ENCODE measurements around the gene INMT.
A peak's percentile ranks its signal among the peaks of the same experiment; 100 is the strongest.

The INMT gene

DNA sequence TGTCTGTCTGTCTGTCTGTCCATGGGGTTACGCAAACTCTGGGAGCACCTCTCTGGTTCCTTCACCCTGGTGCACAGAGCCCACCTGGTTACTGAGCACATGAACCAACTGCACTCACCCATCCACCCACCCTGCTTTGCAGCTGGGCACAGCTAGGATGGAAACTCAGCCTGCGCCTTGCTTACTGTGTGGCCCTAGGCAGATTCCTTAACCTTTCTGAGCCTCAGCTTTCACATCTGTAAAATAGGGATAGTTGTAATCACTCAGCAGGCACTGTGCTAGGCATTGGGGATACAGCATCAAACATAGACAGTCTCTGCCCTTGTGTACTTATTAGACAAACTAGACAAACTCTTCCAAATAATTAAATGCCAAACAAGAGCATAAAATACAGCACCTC, 21.8 kb upstream of the INMT start:
- H3K79me1 ChIP-seq (ENCODE audit: low read length), result peaks cover 3% of the 10 kb centered on the region
- H3K9ac ChIP-seq (ENCODE audit: low read length), result no peak overlapping the region
- no peak overlapping the region for H4K91ac ChIP-seq (ENCODE audit: low read depth, low read length)
- no peak overlapping the region for H3K14ac ChIP-seq (ENCODE audit: low read length)
- H2AFZ ChIP-seq (ENCODE audit: insufficient read depth, low read length, poor library complexity), result no peak overlapping the region
- H3K4ac ChIP-seq (ENCODE audit: low read depth, low read length), result no peak overlapping the region
- H3K4me2 ChIP-seq (ENCODE audit: low read length), result no peak overlapping the region
- H4K12ac ChIP-seq (ENCODE audit: low read depth, low read length), result no peak overlapping the region
- H3K4me3 ChIP-seq (ENCODE audit: low read depth, low read length), result no peak overlapping the region
- no CpG with 5 or more reads among the region's 2 CpGs for WGBS (ENCODE audit: extremely low coverage, insufficient coverage, insufficient read length)
- no peak overlapping the region for H2BK12ac ChIP-seq (ENCODE audit: low read length)
- H2BK120ac ChIP-seq (ENCODE audit: insufficient read depth, low read length, poor library complexity), result no peak overlapping the region
- no peaks in the 10 kb centered on the region for H3K79me2 ChIP-seq (ENCODE audit: control insufficient read depth, insufficient read depth, low read length, poor library complexity)
- no peak overlapping the region for H3K18ac ChIP-seq (ENCODE audit: low read length)
- H3K36me3 ChIP-seq (ENCODE audit: control insufficient read depth in 1 of 2, insufficient read depth in 2 of 2, low read length in 2 of 2), result no peaks in the 10 kb centered on the region
- peaks cover 14 to 21% of the 10 kb centered on the region in 2 experiments for H3K4me1 ChIP-seq (ENCODE audit: control insufficient read depth in 1 of 2, insufficient read depth in 2 of 2, low read length in 2 of 2)
- H2AK5ac ChIP-seq (ENCODE audit: low read length), result no peak overlapping the region
- no peak overlapping the region for H2BK5ac ChIP-seq (ENCODE audit: low read depth, low read length, poor library complexity)
- no peak overlapping the region for H3K23ac ChIP-seq (ENCODE audit: low read length)
- H3K27ac ChIP-seq (ENCODE audit: low read depth, low read length), result no peak overlapping the region
- no peak overlapping the region for H4K8ac ChIP-seq (ENCODE audit: low read depth, low read length)
- no peaks in the 10 kb centered on the region for H3K27me3 ChIP-seq (ENCODE audit: insufficient read depth, low read length)
- no peak for DNase-seq
- peaks cover 3% of the 10 kb centered on the region for H3K9me3 ChIP-seq (ENCODE audit: insufficient read depth, low read depth, low read length)

GRCh38 chr7:30730996-30731395, 20.9 kb upstream of the INMT start:
- H3K18ac ChIP-seq (ENCODE audit: low read length), result no peak overlapping the region
- no peak overlapping the region for H3K23ac ChIP-seq (ENCODE audit: low read length)
- H2BK12ac ChIP-seq (ENCODE audit: low read length), result peak overlapping the region; percentile 20
- DNase-seq, result no peak
- no peaks in the 10 kb centered on the region for H3K27me3 ChIP-seq (ENCODE audit: insufficient read depth, low read length)
- H4K12ac ChIP-seq (ENCODE audit: low read depth, low read length), result no peak overlapping the region
- peak overlapping the region; percentile 19 for H3K4me2 ChIP-seq (ENCODE audit: low read length)
- no peak overlapping the region for H3K4me3 ChIP-seq (ENCODE audit: low read depth, low read length)
- H3K4ac ChIP-seq (ENCODE audit: low read depth, low read length), result no peak overlapping the region
- peaks cover 14 to 21% of the 10 kb centered on the region in 2 experiments for H3K4me1 ChIP-seq (ENCODE audit: control insufficient read depth in 1 of 2, insufficient read depth in 2 of 2, low read length in 2 of 2)
- H2AK5ac ChIP-seq (ENCODE audit: low read length), result no peak overlapping the region
- H2AFZ ChIP-seq (ENCODE audit: insufficient read depth, low read length, poor library complexity), result no peak overlapping the region
- H3K36me3 ChIP-seq (ENCODE audit: control insufficient read depth in 1 of 2, insufficient read depth in 2 of 2, low read length in 2 of 2), result no peaks in the 10 kb centered on the region
- no peaks in the 10 kb centered on the region for H3K79me2 ChIP-seq (ENCODE audit: control insufficient read depth, insufficient read depth, low read length, poor library complexity)
- H3K14ac ChIP-seq (ENCODE audit: low read length), result no peak overlapping the region
- no peak overlapping the region for H2BK120ac ChIP-seq (ENCODE audit: insufficient read depth, low read length, poor library complexity)
- no peak overlapping the region for H3K9ac ChIP-seq (ENCODE audit: low read length)
- H3K79me1 ChIP-seq (ENCODE audit: low read length), result peaks cover 3% of the 10 kb centered on the region
- WGBS (ENCODE audit: extremely low coverage, insufficient coverage, insufficient read length), result no CpG with 5 or more reads among the region's 4 CpGs
- H4K91ac ChIP-seq (ENCODE audit: low read depth, low read length), result peak overlapping the region; percentile 29
- H2BK5ac ChIP-seq (ENCODE audit: low read depth, low read length, poor library complexity), result no peak overlapping the region
- peaks cover 3% of the 10 kb centered on the region for H3K9me3 ChIP-seq (ENCODE audit: insufficient read depth, low read depth, low read length)
- H3K27ac ChIP-seq (ENCODE audit: low read depth, low read length), result peak overlapping the region; percentile 64
- H4K8ac ChIP-seq (ENCODE audit: low read depth, low read length), result no peak overlapping the region

DNA sequence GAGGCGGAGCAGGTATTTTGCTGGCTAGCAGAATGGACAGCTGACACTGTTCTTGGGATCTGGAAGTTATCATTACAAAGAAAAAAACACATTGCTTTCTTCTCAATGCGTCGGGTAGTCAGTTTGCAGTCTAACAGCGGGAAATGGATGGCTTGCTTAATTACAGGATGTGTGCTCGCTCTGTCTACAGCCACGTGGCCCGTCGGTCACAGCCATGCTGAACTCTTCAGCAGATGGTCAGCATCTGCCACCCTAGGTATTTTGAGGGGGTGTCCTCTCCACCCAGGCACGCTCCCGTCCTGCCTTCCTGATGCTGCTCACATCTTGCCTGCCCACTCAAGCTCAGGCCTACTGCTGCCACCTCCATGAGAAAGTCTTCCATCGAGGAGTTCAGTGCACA, 20.4 kb upstream of the INMT start:
- Histone ChIP-seq H3K4me2 (ENCODE audit: low read length) (peak overlapping the region; percentile 19), H3K14ac (ENCODE audit: low read length) (no peak overlapping the region), H3K79me1 (ENCODE audit: low read length) (peaks cover 3% of the 10 kb centered on the region), H2BK12ac (ENCODE audit: low read length) (no peak overlapping the region), H2AFZ (ENCODE audit: insufficient read depth, low read length, poor library complexity) (no peak overlapping the region), H3K36me3 (ENCODE audit: control insufficient read depth in 1 of 2, insufficient read depth in 2 of 2, low read length in 2 of 2) (no peaks in the 10 kb centered on the region), H3K4me3 (ENCODE audit: low read depth, low read length) (peak overlapping the region; percentile 3), H4K12ac (ENCODE audit: low read depth, low read length) (no peak overlapping the region), H3K9ac (ENCODE audit: low read length) (no peak overlapping the region), H3K79me2 (ENCODE audit: control insufficient read depth, insufficient read depth, low read length, poor library complexity) (no peaks in the 10 kb centered on the region), H3K4ac (ENCODE audit: low read depth, low read length) (no peak overlapping the region), H3K9me3 (ENCODE audit: insufficient read depth, low read depth, low read length) (peaks cover 3% of the 10 kb centered on the region), H3K27ac (ENCODE audit: low read depth, low read length) (no peak overlapping the region), H4K91ac (ENCODE audit: low read depth, low read length) (no peak overlapping the region), H3K18ac (ENCODE audit: low read length) (no peak overlapping the region), H2BK120ac (ENCODE audit: insufficient read depth, low read length, poor library complexity) (no peak overlapping the region), H3K4me1 (ENCODE audit: control insufficient read depth in 1 of 2, insufficient read depth in 2 of 2, low read length in 2 of 2) (peaks cover 14 to 21% of the 10 kb centered on the region in 2 experiments), H3K23ac (ENCODE audit: low read length) (no peak overlapping the region), H4K8ac (ENCODE audit: low read depth, low read length) (no peak overlapping the region), H2AK5ac (ENCODE audit: low read length) (no peak overlapping the region), H3K27me3 (ENCODE audit: insufficient read depth, low read length) (no peaks in the 10 kb centered on the region), H2BK5ac (ENCODE audit: low read depth, low read length, poor library complexity) (no peak overlapping the region)
- no peak for DNase-seq
- WGBS (ENCODE audit: extremely low coverage, insufficient coverage, insufficient read length), result no CpG with 5 or more reads among the region's 11 CpGs

GRCh38 chr7:30732606-30733005, 19.3 kb upstream of the INMT start:
- Histone ChIP-seq H2BK12ac (ENCODE audit: low read length) (no peak overlapping the region), H3K9ac (ENCODE audit: low read length) (no peak overlapping the region), H4K12ac (ENCODE audit: low read depth, low read length) (no peak overlapping the region), H3K79me1 (ENCODE audit: low read length) (peaks cover 3% of the 10 kb centered on the region), H3K36me3 (ENCODE audit: control insufficient read depth in 1 of 2, insufficient read depth in 2 of 2, low read length in 2 of 2) (no peaks in the 10 kb centered on the region), H3K18ac (ENCODE audit: low read length) (no peak overlapping the region), H3K14ac (ENCODE audit: low read length) (no peak overlapping the region), H3K4me2 (ENCODE audit: low read length) (no peak overlapping the region), H3K4ac (ENCODE audit: low read depth, low read length) (no peak overlapping the region), H2BK120ac (ENCODE audit: insufficient read depth, low read length, poor library complexity) (no peak overlapping the region), H3K27me3 (ENCODE audit: insufficient read depth, low read length) (no peaks in the 10 kb centered on the region), H2AK5ac (ENCODE audit: low read length) (no peak overlapping the region), H3K23ac (ENCODE audit: low read length) (no peak overlapping the region), H4K91ac (ENCODE audit: low read depth, low read length) (no peak overlapping the region), H3K9me3 (ENCODE audit: insufficient read depth, low read depth, low read length) (peaks cover 3% of the 10 kb centered on the region), H2BK5ac (ENCODE audit: low read depth, low read length, poor library complexity) (no peak overlapping the region), H3K4me1 (ENCODE audit: control insufficient read depth in 1 of 2, insufficient read depth in 2 of 2, low read length in 2 of 2) (peaks cover 9 to 15% of the 10 kb centered on the region in 2 experiments), H2AFZ (ENCODE audit: insufficient read depth, low read length, poor library complexity) (no peak overlapping the region), H3K79me2 (ENCODE audit: control insufficient read depth, insufficient read depth, low read length, poor library complexity) (no peaks in the 10 kb centered on the region), H4K8ac (ENCODE audit: low read depth, low read length) (no peak overlapping the region), H3K27ac (ENCODE audit: low read depth, low read length) (no peak overlapping the region), H3K4me3 (ENCODE audit: low read depth, low read length) (no peak overlapping the region)
- no CpG with 5 or more reads among the region's 12 CpGs for WGBS (ENCODE audit: extremely low coverage, insufficient coverage, insufficient read length)
- no peak for DNase-seq

Data from trophoblast cell (in vitro differentiated cells and primary cell).